ENCODE measurements around the gene DDRGK1. TPM values are rescaled to one million over a fixed set of nuclear protein-coding genes. Genes with fewer than 3 reads are reported as not detected.

The DDRGK1 gene
- total RNA-seq, 1 experiment from 2014 or later: 97.7 TPM

GRCh38 chr20:3235666-3236324 lies 31.3 kb upstream of the DDRGK1 start:
- Histone ChIP-seq H3F3A (ENCODE audit: low read length, unreplicated experiment) (no peaks in the 10 kb centered on the region), H3K27ac (ENCODE audit: low read length) (no peak overlapping the region), H3K4me3 (ENCODE audit: low read length) (no peak overlapping the region), H2AFZ (ENCODE audit: low read length) (no peak overlapping the region), H3K9me3 (ENCODE audit: low read length) (no peaks in the 10 kb centered on the region), H3K4me1 (ENCODE audit: insufficient read depth, low read length) (peaks cover 39% of the 10 kb centered on the region), H3K9me2 (replicated peaks; ENCODE audit: low read length) (no peaks in the 10 kb centered on the region), H3K9ac (ENCODE audit: low read length) (no peak overlapping the region), H3K79me2 (ENCODE audit: low read length) (0 out of 2 replicates have a peak, but pooled peaks cover 9% of the 10 kb centered on the region), H3K4me2 (ENCODE audit: low read length) (peak overlapping the region; percentile 34), H3K27me3 (ENCODE audit: low read length) (no peaks in the 10 kb centered on the region), H3K36me3 (ENCODE audit: low read depth, low read length) (peaks cover 9% of the 10 kb centered on the region; the same call in 1 of the 2 replicates), H4K20me1 (ENCODE audit: low read length) (no peaks in the 10 kb centered on the region)
- BruUV-seq (replicated peaks): no TSS peak
- peak; percentile 73 for ATAC-seq
- peak; percentile 92 for DNase-seq
- ChIA-PET POLR2A (ENCODE audit: unreplicated experiment) (no interaction called here), CTCF (no interaction called here)
- intact Hi-C loops (cut with micrococcal nuclease): loop anchor here (1.0 kb wide), 1 partner anchor 10 kb away; no protein-coding TSS in a partner anchor
- TF ChIP-seq EZH2phosphoT487 (IDR thresholded peaks at IDR 0.05; ENCODE audit: borderline replicate concordance, low read length) (no peak), CTCF (conservative IDR thresholded peaks at IDR 0.05; ENCODE audit: low read depth, low read length) (no peak), EZH2 (IDR thresholded peaks at IDR 0.05; ENCODE audit: low read length, unreplicated experiment) (no peak)

- Histone ChIP-seq H3K4me1 (ENCODE audit: insufficient read depth, low read length) (peaks cover 32% of the 10 kb centered on the region), H4K20me1 (ENCODE audit: low read length) (no peaks in the 10 kb centered on the region), H3K36me3 (ENCODE audit: low read depth, low read length) (peaks cover 9% of the 10 kb centered on the region; the same call in 1 of the 2 replicates), H3K27ac (ENCODE audit: low read length) (no peak overlapping the region), H3K79me2 (ENCODE audit: low read length) (0 out of 2 replicates have a peak, but pooled peaks cover 9% of the 10 kb centered on the region), H3K9me2 (replicated peaks; ENCODE audit: low read length) (no peaks in the 10 kb centered on the region), H3K4me3 (ENCODE audit: low read length) (no peak overlapping the region), H3K9me3 (ENCODE audit: low read length) (no peaks in the 10 kb centered on the region), H3K27me3 (ENCODE audit: low read length) (no peaks in the 10 kb centered on the region), H3F3A (ENCODE audit: low read length, unreplicated experiment) (no peaks in the 10 kb centered on the region), H2AFZ (ENCODE audit: low read length) (no peak overlapping the region), H3K9ac (ENCODE audit: low read length) (no peak overlapping the region), H3K4me2 (ENCODE audit: low read length) (no peak overlapping the region)
- intact Hi-C loops (cut with micrococcal nuclease): no loop called here
- POLR2A ChIA-PET (ENCODE audit: unreplicated experiment): no interaction called here
- no peak for DNase-seq
- TF ChIP-seq EZH2phosphoT487 (IDR thresholded peaks at IDR 0.05; ENCODE audit: borderline replicate concordance, low read length) (no peak), CTCF (conservative IDR thresholded peaks at IDR 0.05; ENCODE audit: low read depth, low read length) (no peak), EZH2 (IDR thresholded peaks at IDR 0.05; ENCODE audit: low read length, unreplicated experiment) (no peak)
- no TSS peak for BruUV-seq (replicated peaks)
- no peak for ATAC-seq
- CTCF ChIA-PET: no interaction called here
These were observed 29.6 kb upstream of the DDRGK1 start for GRCh38 chr20:3233991-3234498.
